Measurements from ENCODE around the gene TLE1. TPM values are rescaled to one million over a fixed set of nuclear protein-coding genes. Genes with fewer than 3 reads are reported as not detected.

The TLE1 gene
- total RNA-seq, 1 experiment from 2014 or later, result 79.3 TPM

- no peak overlapping the region for H4K91ac ChIP-seq (ENCODE audit: insufficient read length, low read depth, low read length)
- DNase-seq, result no peak
- no peak overlapping the region for H3K56ac ChIP-seq (ENCODE audit: insufficient read length, low read depth, low read length)
- TF ChIP-seq, protein P1, sequence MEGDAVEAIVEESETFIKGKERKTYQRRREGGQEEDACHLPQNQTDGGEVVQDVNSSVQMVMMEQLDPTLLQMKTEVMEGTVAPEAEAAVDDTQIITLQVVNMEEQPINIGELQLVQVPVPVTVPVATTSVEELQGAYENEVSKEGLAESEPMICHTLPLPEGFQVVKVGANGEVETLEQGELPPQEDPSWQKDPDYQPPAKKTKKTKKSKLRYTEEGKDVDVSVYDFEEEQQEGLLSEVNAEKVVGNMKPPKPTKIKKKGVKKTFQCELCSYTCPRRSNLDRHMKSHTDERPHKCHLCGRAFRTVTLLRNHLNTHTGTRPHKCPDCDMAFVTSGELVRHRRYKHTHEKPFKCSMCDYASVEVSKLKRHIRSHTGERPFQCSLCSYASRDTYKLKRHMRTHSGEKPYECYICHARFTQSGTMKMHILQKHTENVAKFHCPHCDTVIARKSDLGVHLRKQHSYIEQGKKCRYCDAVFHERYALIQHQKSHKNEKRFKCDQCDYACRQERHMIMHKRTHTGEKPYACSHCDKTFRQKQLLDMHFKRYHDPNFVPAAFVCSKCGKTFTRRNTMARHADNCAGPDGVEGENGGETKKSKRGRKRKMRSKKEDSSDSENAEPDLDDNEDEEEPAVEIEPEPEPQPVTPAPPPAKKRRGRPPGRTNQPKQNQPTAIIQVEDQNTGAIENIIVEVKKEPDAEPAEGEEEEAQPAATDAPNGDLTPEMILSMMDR (conservative IDR thresholded peaks at IDR 0.05), result no peak
- H3K14ac ChIP-seq (ENCODE audit: insufficient read depth, low read length), result no peak overlapping the region
- H3K23ac ChIP-seq (ENCODE audit: insufficient read length, low read depth, low read length), result no peak overlapping the region
- Mint-ChIP-seq H3K9me3 (no peaks in the 10 kb centered on the region), H3K27ac (peak overlapping the region; percentile 9 to 56 (median 15); a peak in 4 of 7 replicates), H3K4me1 (peaks cover 25 to 50% of the 10 kb centered on the region in 2 experiments), H3K36me3 (ENCODE audit: insufficient read depth in 1 of 3, low read depth in 3 of 3) (peaks cover 46 to 82% (median 74%) of the 10 kb centered on the region in 3 experiments), H3K27me3 (ENCODE audit: low read depth) (no peaks in the 10 kb centered on the region), H3K4me3 (no peak overlapping the region; a peak in 1 of 5 replicates)
- no peak overlapping the region for H3K9ac ChIP-seq (ENCODE audit: extremely low read depth, insufficient read length, low read length)
- no CpG with 5 or more reads among the region's 2 CpGs for WGBS (ENCODE audit: extremely low coverage, insufficient read length, low lambda C conversion rate)
- H3K79me1 ChIP-seq (ENCODE audit: insufficient read depth, low read depth, low read length, poor library complexity, severe bottlenecking), result peaks cover 9% of the 10 kb centered on the region
- no peak overlapping the region for H3K27ac ChIP-seq (ENCODE audit: insufficient read length, low read depth, low read length)
- H2AFZ ChIP-seq (ENCODE audit: low read length), result no peak overlapping the region
- H3K27me3 ChIP-seq (ENCODE audit: insufficient read depth, low read length), result no peaks in the 10 kb centered on the region
- H4K8ac ChIP-seq (replicated peaks; ENCODE audit: insufficient read length, low read depth, low read length), result no peak overlapping the region
- H2BK120ac ChIP-seq (ENCODE audit: low read depth, low read length, poor library complexity, severe bottlenecking), result no peak overlapping the region
- H4K20me1 ChIP-seq (ENCODE audit: control insufficient read depth, insufficient read depth, insufficient read length), result no peaks in the 10 kb centered on the region
- H2AK5ac ChIP-seq (ENCODE audit: insufficient read length, low read length), result no peak overlapping the region
- H3K4me2 ChIP-seq (ENCODE audit: insufficient read depth, insufficient read length, low read length), result no peak overlapping the region
- peaks cover 57% of the 10 kb centered on the region for H3K79me2 ChIP-seq (ENCODE audit: insufficient read depth, low read length)
- H2BK12ac ChIP-seq (ENCODE audit: insufficient read length, low read depth, low read length), result no peak overlapping the region
- H2BK20ac ChIP-seq (ENCODE audit: low read depth, low read length, poor library complexity, severe bottlenecking), result no peak overlapping the region
- no peak overlapping the region for H2BK5ac ChIP-seq (ENCODE audit: insufficient read length, low read length)
- H4K5ac ChIP-seq (ENCODE audit: insufficient read length, low read depth, low read length), result no peak overlapping the region
- H2BK15ac ChIP-seq (ENCODE audit: low read depth, low read length), result no peak overlapping the region
- no peaks in the 10 kb centered on the region for H3K9me3 ChIP-seq (ENCODE audit: control insufficient read depth, low read depth, low read length)
- no peak overlapping the region for H3K4ac ChIP-seq (ENCODE audit: low read depth, low read length)
- no peak overlapping the region for H3T11ph ChIP-seq (ENCODE audit: low read length)
- H3K4me1 ChIP-seq (ENCODE audit: insufficient read depth, low read length), result no peaks in the 10 kb centered on the region
- H3K23me2 ChIP-seq (ENCODE audit: insufficient read length, low read depth, low read length, poor library complexity, severe bottlenecking), result no peaks in the 10 kb centered on the region
- H3K18ac ChIP-seq (ENCODE audit: insufficient read length, low read depth, low read length), result no peak overlapping the region
Observed at GRCh38 chr9:81676395-81676794, 13.0 kb downstream of the TLE1 start.
